Calu3 (cell line): ENCODE data around the gene SUPT4H1. TPM values are rescaled to one million over a fixed set of nuclear protein-coding genes. Genes with fewer than 3 reads are reported as not detected.

Experiments used
- BruUV-seq: library from RNA; stranded (reverse); fragments of 400-500 nt; replicated peaks from 2 replicates; lab custom pipeline; 2021; lab: Mats Ljungman, UMichigan
- CTCF ChIA-PET: fragments of 300-600 bp; sonication (Branson Sonifier 250); formaldehyde crosslinking; loops from one replicate; lab custom pipeline; 2022; ENCODE audit warnings: antibody characterized with exemption; lab: Charles Lee
- DNase-seq: peaks from one replicate; pipeline ENCODE4 v3.0.0; 2022
- H3K27ac Mint-ChIP-seq: one replicate; pipeline ENCODE4 v1.8.0; 2022; ENCODE audit warnings: mixed read lengths; ENCODE audit not compliant: unreplicated experiment
- H3K27me3 Mint-ChIP-seq: one replicate; pipeline ENCODE4 v1.8.0; 2022; ENCODE audit warnings: mixed read lengths; ENCODE audit not compliant: unreplicated experiment
- H3K36me3 Mint-ChIP-seq: one replicate; pipeline ENCODE4 v1.8.0; 2022; ENCODE audit warnings: mild to moderate bottlenecking, moderate library complexity, mixed read lengths; ENCODE audit not compliant: insufficient read depth, unreplicated experiment
- H3K4me1 Mint-ChIP-seq: one replicate; pipeline ENCODE4 v1.8.0; 2022; ENCODE audit warnings: mild to moderate bottlenecking, low read depth, mixed read lengths; ENCODE audit not compliant: unreplicated experiment
- H3K4me3 Mint-ChIP-seq: one replicate; pipeline ENCODE4 v1.8.0; 2022; ENCODE audit warnings: mild to moderate bottlenecking, low read depth, moderate library complexity, mixed read lengths; ENCODE audit not compliant: unreplicated experiment
- H3K9me3 Mint-ChIP-seq: one replicate; pipeline ENCODE4 v1.8.0; 2022; ENCODE audit warnings: low read depth, mixed read lengths; ENCODE audit not compliant: unreplicated experiment
- intact Hi-C: fragments of 100-400 bp; cut with micrococcal nuclease; formaldehyde crosslinking; loops from one replicate; pipeline ENCODE4 v1.10.0; 2022; ENCODE audit not compliant: unreplicated experiment
- total RNA-seq: library from RNA; stranded (reverse); gene quantifications from 2 replicates; pipeline ENCODE4 v1.2.3, GENCODE V29; 2022
- TF ChIP-seq, protein P1 (sequence below): fragments of 200-600 bp; IDR thresholded peaks from one replicate; pipeline ENCODE4 v1.8.0; 2022; ENCODE audit warnings: antibody characterized with exemption; ENCODE audit not compliant: unreplicated experiment

The SUPT4H1 gene
- total RNA-seq, 1 experiment from 2014 or later, result 40.3 TPM

DNA sequence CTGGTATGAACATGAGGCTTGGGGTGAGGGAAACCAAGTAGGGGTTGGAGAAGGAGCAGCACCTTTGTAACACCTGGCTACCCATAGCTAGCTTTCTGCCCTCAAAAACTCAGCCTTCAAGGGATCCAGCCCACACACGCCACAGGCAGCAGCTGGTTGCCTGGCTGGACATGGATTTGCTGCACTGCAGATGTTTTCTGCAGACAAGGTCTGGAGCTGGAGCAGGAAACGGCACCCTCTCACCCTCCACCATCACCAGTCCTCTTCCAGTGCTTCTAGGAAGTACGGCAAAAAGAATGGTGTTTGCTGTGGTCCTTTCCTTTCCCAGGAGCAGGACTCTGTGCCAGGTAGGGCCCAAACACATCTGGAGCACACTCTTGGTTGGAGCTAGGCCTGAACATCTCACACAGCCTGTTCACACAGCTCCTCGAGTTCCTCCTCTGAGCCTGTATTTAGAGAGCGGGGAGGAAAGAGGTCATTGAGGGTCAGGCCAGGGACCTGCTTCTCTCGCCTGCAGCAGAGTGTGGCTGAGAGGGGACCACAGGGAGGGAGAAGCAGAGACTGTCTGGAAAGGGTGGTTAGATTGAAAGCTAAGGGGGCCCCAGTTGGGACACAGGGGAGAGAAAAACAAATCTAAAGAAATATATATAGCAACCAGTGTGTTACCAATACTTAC is 2.7 kb upstream of the SUPT4H1 start:
- TF ChIP-seq, protein P1, sequence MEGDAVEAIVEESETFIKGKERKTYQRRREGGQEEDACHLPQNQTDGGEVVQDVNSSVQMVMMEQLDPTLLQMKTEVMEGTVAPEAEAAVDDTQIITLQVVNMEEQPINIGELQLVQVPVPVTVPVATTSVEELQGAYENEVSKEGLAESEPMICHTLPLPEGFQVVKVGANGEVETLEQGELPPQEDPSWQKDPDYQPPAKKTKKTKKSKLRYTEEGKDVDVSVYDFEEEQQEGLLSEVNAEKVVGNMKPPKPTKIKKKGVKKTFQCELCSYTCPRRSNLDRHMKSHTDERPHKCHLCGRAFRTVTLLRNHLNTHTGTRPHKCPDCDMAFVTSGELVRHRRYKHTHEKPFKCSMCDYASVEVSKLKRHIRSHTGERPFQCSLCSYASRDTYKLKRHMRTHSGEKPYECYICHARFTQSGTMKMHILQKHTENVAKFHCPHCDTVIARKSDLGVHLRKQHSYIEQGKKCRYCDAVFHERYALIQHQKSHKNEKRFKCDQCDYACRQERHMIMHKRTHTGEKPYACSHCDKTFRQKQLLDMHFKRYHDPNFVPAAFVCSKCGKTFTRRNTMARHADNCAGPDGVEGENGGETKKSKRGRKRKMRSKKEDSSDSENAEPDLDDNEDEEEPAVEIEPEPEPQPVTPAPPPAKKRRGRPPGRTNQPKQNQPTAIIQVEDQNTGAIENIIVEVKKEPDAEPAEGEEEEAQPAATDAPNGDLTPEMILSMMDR, result no peak
- intact Hi-C loops, result loop anchor here (5.0 kb wide), 1 partner anchor 38 kb away; no protein-coding TSS in a partner anchor
- DNase-seq, result no peak
- Mint-ChIP-seq H3K9me3 (no peaks in the 10 kb centered on the region), H3K4me3 (no peak overlapping the region), H3K36me3 (peaks cover 25% of the 10 kb centered on the region), H3K27ac (no peak overlapping the region), H3K27me3 (no peaks in the 10 kb centered on the region), H3K4me1 (peaks cover 8% of the 10 kb centered on the region)
- CTCF ChIA-PET, result no interaction called here
- no TSS peak for BruUV-seq

DNA sequence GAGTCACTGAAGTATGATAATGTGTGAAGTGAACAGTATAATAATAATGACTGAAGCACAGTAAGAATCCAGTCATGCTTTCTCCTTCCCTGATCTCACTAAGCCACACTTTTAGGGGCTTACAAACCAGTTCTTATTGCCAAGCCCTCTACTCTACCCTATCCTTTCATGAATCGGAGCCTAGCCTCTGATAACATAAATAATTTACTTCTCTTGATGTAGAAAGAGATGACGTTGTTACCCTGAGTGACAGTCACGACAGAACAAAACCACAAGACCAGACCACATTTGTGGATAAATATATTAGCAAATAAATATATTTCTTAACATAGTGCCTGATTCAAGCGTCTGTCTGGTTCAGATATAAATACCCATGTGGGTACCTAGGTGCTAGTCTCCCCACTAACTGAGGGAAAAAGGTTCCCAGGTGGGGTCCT is 1.4 kb upstream of the SUPT4H1 start:
- Mint-ChIP-seq H3K4me1 (peaks cover 8% of the 10 kb centered on the region), H3K27ac (no peak overlapping the region), H3K36me3 (peaks cover 29% of the 10 kb centered on the region), H3K4me3 (peak overlapping the region; percentile 99), H3K9me3 (no peaks in the 10 kb centered on the region), H3K27me3 (no peaks in the 10 kb centered on the region)
- CTCF ChIA-PET, result interaction anchor here (2.3 to 3.0 kb wide), 2 partner anchors 10 to 64 kb away, joined by 8 to 36 read pairs; partner anchors contain the start of gene RNF43
- intact Hi-C loops, result loop anchor here (2.0 to 5.0 kb wide), 2 partner anchors 39 to 63 kb away; partner anchors contain the start of gene RNF43
- TF ChIP-seq, protein P1, result no peak
- no peak for DNase-seq
- no TSS peak for BruUV-seq

DNA sequence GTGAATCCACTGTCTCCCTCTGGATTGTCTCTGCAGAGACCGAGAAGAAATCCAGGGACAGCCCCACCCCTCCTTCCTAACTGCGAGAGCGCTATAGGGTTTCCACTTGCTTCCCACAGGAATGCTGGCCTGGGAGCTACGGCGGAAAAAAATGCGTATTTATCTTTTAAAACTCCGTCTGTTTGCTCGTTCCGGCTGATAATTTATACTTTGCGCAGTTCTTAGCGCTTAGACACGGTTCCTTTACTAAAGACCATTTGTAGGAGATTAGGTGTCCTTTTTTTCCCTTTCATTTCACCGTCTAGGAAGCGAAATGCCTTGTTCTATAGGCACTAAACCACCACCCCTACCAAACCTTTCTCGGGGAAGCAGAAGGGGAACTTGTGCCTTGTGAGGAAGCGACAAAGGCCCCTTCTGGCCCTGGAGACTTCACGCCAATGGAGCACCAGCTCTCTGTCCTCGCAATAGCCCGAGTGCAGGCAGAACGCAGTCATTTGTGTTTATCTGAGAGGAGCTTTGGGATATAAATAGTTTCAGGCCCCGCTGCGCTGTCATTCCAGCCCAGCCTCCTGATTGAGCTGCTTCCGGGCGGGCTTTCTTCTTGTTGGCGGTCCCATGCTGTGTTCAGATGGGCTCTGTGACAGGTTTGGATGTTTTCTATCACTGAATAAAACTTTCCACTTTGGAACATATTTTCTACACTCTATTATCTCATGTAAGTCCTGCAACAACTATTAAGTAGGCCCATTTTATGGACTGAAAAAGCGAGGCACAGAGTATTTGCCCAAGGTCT is 791 bp upstream of the SUPT4H1 start:
- no peak for DNase-seq
- Mint-ChIP-seq H3K9me3 (no peaks in the 10 kb centered on the region), H3K4me3 (peak overlapping the region; percentile 99), H3K27me3 (no peaks in the 10 kb centered on the region), H3K4me1 (peaks cover 8% of the 10 kb centered on the region), H3K27ac (peak overlapping the region; percentile 67), H3K36me3 (peaks cover 29% of the 10 kb centered on the region)
- intact Hi-C loops, result loop anchor here (2.0 to 5.0 kb wide), 2 partner anchors 40 to 64 kb away; partner anchors contain the start of gene RNF43
- BruUV-seq, result TSS peak; percentile 91
- CTCF ChIA-PET, result interaction anchor here (0.6 to 3.0 kb wide), 6 partner anchors 10 to 64 kb away, joined by 3 to 36 read pairs (median 5); partner anchors contain the start of genes RNF43 and TSPOAP1
- TF ChIP-seq, protein P1, result no peak

DNA sequence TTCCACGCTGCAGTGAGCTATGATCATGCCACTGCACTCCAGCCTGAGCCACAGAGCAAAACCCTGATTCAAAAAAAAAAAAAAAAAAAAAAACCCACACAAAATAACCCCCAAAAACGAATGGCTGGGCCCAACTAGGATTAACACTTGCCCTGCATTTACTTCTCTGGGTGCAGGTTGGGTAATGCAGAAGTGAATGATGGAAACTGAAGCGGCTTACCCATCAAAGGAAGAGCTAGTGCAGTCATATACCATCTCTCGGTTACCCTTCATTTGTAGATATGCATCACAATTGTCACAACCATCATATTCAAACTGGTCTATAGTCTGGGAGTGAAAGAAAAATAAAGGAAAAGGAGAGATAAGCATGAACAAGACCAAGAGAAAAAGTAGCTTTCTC is 819 bp downstream of the SUPT4H1 start:
- peak overlapping the region; percentile 93 for H3K27ac Mint-ChIP-seq

More for the DNA sequence above, 819 bp downstream of the SUPT4H1 start:
- Mint-ChIP-seq H3K36me3 (peaks cover 33% of the 10 kb centered on the region), H3K9me3 (no peaks in the 10 kb centered on the region), H3K27me3 (no peaks in the 10 kb centered on the region), H3K4me3 (peak overlapping the region; percentile 99), H3K4me1 (peaks cover 8% of the 10 kb centered on the region)
- no TSS peak for BruUV-seq
- TF ChIP-seq, protein P1, result no peak
- CTCF ChIA-PET, result interaction anchor here (0.7 to 3.0 kb wide), 4 partner anchors 12 to 84 kb away, joined by 3 to 36 read pairs (median 6); partner anchors contain the start of genes RNF43 and TSPOAP1
- intact Hi-C loops, result loop anchor here (5.0 kb wide), 1 partner anchor 41 kb away; no protein-coding TSS in a partner anchor
- no peak for DNase-seq
